HepG2 (cell line): Measurements from ENCODE around the gene GPR25. TPM values are rescaled to one million over a fixed set of nuclear protein-coding genes. Genes with fewer than 3 reads are reported as not detected.
A peak's percentile ranks its signal among the peaks of the same experiment; 100 is the strongest.

Source experiments
- ATAC-seq: fragments of 200-7000 bp; cut with Tn5 transposase; 3 replicates; pipeline ENCODE4 v1.9.1; 2020; ENCODE audit warnings: mild to moderate bottlenecking, moderate library complexity
- BruUV-seq: library from RNA; stranded (reverse); fragments of 400-500 nt; replicated peaks from 2 replicates; lab custom pipeline; 2021; lab: Mats Ljungman, UMichigan
- CTCF ChIA-PET: fragments of 300-600 bp; formaldehyde crosslinking; extraction: SDS; loops from one replicate; lab custom pipeline; 2021; ENCODE audit warnings: low total read pairs, inconsistent platforms, low intra/inter-chr PET ratio; lab: Yijun Ruan, JAX
- POLR2A ChIA-PET: fragments of 350-600 bp; sonication (Branson Sonifier 250); formaldehyde crosslinking; loops from one replicate; lab custom pipeline; 2020; ENCODE audit warnings: antibody characterized with exemption, inconsistent platforms; lab: Yijun Ruan, JAX
- DNase-seq: peaks from one replicate; pipeline ENCODE4 v3.0.0-alpha.2; 2015; ENCODE audit warnings: low spot score
- FAIRE-seq: peaks from 3 replicates; lab custom pipeline; 2011; peaks lifted over from hg19 to GRCh38; lab: Jason Lieb, UNC
- H2AFZ ChIP-seq: one replicate; pipeline ENCODE4 v1.6.1; 2011; ENCODE audit warnings: low read length, inconsistent platforms
- H3K27ac ChIP-seq: fragments of 300-600 bp; 3 replicates; pipeline ENCODE4 v1.8.0; 2011; ENCODE audit warnings: mixed run types, mild to moderate bottlenecking, mixed read lengths, low read length, inconsistent platforms; ENCODE audit not compliant: insufficient read depth; ENCODE audit errors: extremely low read length
- H3K27me3 ChIP-seq, 2 experiments: fragments of 200-600 bp in 1 of 2; 2 replicates in 1 of 2; 3 replicates in 1 of 2; pipeline versions ENCODE4 v1.6.0 to v1.8.0; 2011; ENCODE audit warnings: low read length in 2 of 2, mild to moderate bottlenecking in 2 of 2, moderate library complexity in 2 of 2, inconsistent platforms in 1 of 2; ENCODE audit not compliant: insufficient read depth in 2 of 2, control insufficient read depth in 1 of 2
- H3K36me3 ChIP-seq, 2 experiments: fragments of 200-600 bp in 1 of 2; replicated peaks in 1 of 2; 2 replicates in 1 of 2; 3 replicates in 1 of 2; pipeline versions ENCODE4 v1.5.1 to v1.8.0; 2011; ENCODE audit warnings: low read length in 2 of 2, inconsistent platforms in 1 of 2; ENCODE audit not compliant: insufficient read depth in 2 of 2, control insufficient read depth in 1 of 2
- H3K4me1 ChIP-seq: 2 replicates; pipeline ENCODE4 v1.5.1; 2012; ENCODE audit warnings: low read length, inconsistent platforms; ENCODE audit not compliant: insufficient read depth
- H3K4me2 ChIP-seq: 2 replicates; pipeline ENCODE4 v1.6.0; 2011; ENCODE audit warnings: low read depth, low read length, inconsistent platforms
- H3K4me3 ChIP-seq, 3 experiments: fragments of 200-600 bp in 1 of 3; sonication (generic), shearing (Covaris generic) in 1 of 3; replicated peaks in 1 of 3; 2 replicates each; pipeline ENCODE4 v1.5.1; 2011 to 2016; ENCODE audit warnings: low read length in 3 of 3, inconsistent platforms in 2 of 3, low read depth in 2 of 3, mild to moderate bottlenecking in 2 of 3, control low read depth in 1 of 3, mixed read lengths in 1 of 3; ENCODE audit not compliant: insufficient read depth in 1 of 3
- H3K79me2 ChIP-seq: one replicate; pipeline ENCODE4 v1.6.1; 2011; ENCODE audit warnings: low read length, inconsistent platforms; ENCODE audit not compliant: insufficient read depth
- H3K9ac ChIP-seq: 2 replicates; pipeline ENCODE4 v1.6.0; 2011; ENCODE audit warnings: mild to moderate bottlenecking, low read depth, low read length, inconsistent platforms; ENCODE audit not compliant: insufficient read depth
- H3K9me3 ChIP-seq: 2 replicates; pipeline ENCODE4 v1.5.1; 2012; ENCODE audit warnings: mild to moderate bottlenecking, low read length
- H4K20me1 ChIP-seq: 2 replicates; pipeline ENCODE4 v1.6.0; 2011; ENCODE audit warnings: inconsistent platforms, mild to moderate bottlenecking, low read length, moderate library complexity; ENCODE audit not compliant: insufficient read depth
- CC2D1A ChIP-seq: sonication (generic); formaldehyde crosslinking; IDR thresholded peaks from 2 replicates; pipeline ENCODE4 v1.8.1; 2023; ENCODE audit warnings: mild to moderate bottlenecking, missing genetic modification reagents
- NR2F6 ChIP-seq, 2 experiments: IDR thresholded peaks; 2 replicates each; pipeline ENCODE4 v1.6.1; 2016; ENCODE audit warnings: antibody characterized with exemption in 1 of 2, mild to moderate bottlenecking in 1 of 2
- NR3C1 ChIP-seq: sonication (generic); formaldehyde crosslinking; IDR thresholded peaks from 2 replicates; pipeline ENCODE4 v1.4.0; 2020; ENCODE audit warnings: missing genetic modification reagents
- ZNF883 ChIP-seq: sonication (generic); formaldehyde crosslinking; IDR thresholded peaks from 2 replicates; pipeline ENCODE4 v1.5.1; 2020; ENCODE audit warnings: mild to moderate bottlenecking, missing genetic modification reagents; ENCODE audit errors: not compliant biosample characterization
- ZXDC ChIP-seq: sonication (generic); formaldehyde crosslinking; IDR thresholded peaks from 2 replicates; pipeline ENCODE4 v1.5.0; 2020; ENCODE audit warnings: mild to moderate bottlenecking, missing genetic modification reagents
- WGBS: methylation state at CpG from one replicate; pipeline ENCODE4 v1.1.6; 2017; ENCODE audit warnings: low lambda C conversion rate; 5-methylcytosine and 5-hydroxymethylcytosine counted together
- in situ Hi-C: cut with HindIII; loops from 2 replicates; pipeline ENCODE4 v1.10.0; 2017; ENCODE audit warnings: low pct_unique_long_range_greater_than_20kb; ENCODE audit not compliant: extremely low pct_ligation_motif_present
- intact Hi-C: fragments of 100-400 bp; cut with micrococcal nuclease; formaldehyde crosslinking; loops from one replicate; pipeline ENCODE4 v1.10.0; 2022; ENCODE audit not compliant: unreplicated experiment
- polyA plus RNA-seq, 8 experiments: library from polyadenylated mRNA; depleted of rRNA in 3 of 8; stranded (reverse) in 7 of 8; unstranded in 1 of 8; fragments of >200 nt; fragmentation: Illumina TruSeq in 4 of 8; extraction: Trizol in 4 of 8; gene quantifications; 2 replicates each; pipeline versions ENCODE4 v1.2.1 to v1.2.3, GENCODE V29; 2011 to 2016; ENCODE audit warnings: low read depth in 4 of 8, missing spikeins in 1 of 8, mixed read lengths in 1 of 8; ENCODE audit not compliant: insufficient read depth in 1 of 8
- total RNA-seq, 5 experiments: library from RNA; depleted of rRNA; stranded (reverse); fragments of >200 nt; fragmentation: Illumina TruSeq; extraction: Trizol; gene quantifications; 2 replicates each; pipeline ENCODE4 v1.2.3, GENCODE V29; 2016; ENCODE audit warnings: low read depth in 1 of 5

The GPR25 gene
- total and polyA plus RNA-seq, 2 of the 13 experiments (the other 11 are each of a cell fraction or from before 2014, with no cell fraction given): not detected

- Histone ChIP-seq H3K4me3 (peak overlapping the region; percentile 45 to 63 (median 46)), H3K4me2 (peak overlapping the region; percentile 94), H2AFZ (no peak overlapping the region), H3K27me3 (no peaks in the 10 kb centered on the region), H3K27ac (no peak overlapping the region), H3K79me2 (peaks cover 1% of the 10 kb centered on the region), H3K4me1 (peaks cover 59% of the 10 kb centered on the region), H3K36me3 (no peaks in the 10 kb centered on the region), H3K9me3 (no peaks in the 10 kb centered on the region), H3K9ac (no peak overlapping the region), H4K20me1 (no peaks in the 10 kb centered on the region)
- CTCF ChIA-PET: no interaction called here
- DNase-seq (no peak), ATAC-seq (peak; percentile 14), FAIRE-seq (no peak)
- intact Hi-C loops: no loop called here
- no peak for TF ChIP-seq NR3C1 (CRISPR knock-in tag)
- TF ChIP-seq ZNF883: peak; percentile 22
- peak; percentile 18; the same call in 1 of the 2 replicates for TF ChIP-seq ZXDC (CRISPR knock-in tag)
- no peak for TF ChIP-seq NR2F6 (IDR thresholded peaks at IDR 0.05)
- TF ChIP-seq NR2F6 (CRISPR knock-in tag; IDR thresholded peaks at IDR 0.05): 0 out of 2 replicates have a peak, but pooled peaks have one; percentile 11
- TF ChIP-seq CC2D1A (CRISPR knock-in tag): 0 out of 2 replicates have a peak, but pooled peaks have one; percentile 31
- 1% methylated on average over 6 of the region's 9 CpGs for WGBS
- POLR2A ChIA-PET: interaction anchor here (0.8 to 2.9 kb wide), 10 partner anchors 8 to 218 kb away, joined by 3 to 40 read pairs (median 8); partner anchors contain the start of gene DDX59
- in situ Hi-C loops: no loop called here
- no TSS peak for BruUV-seq
These were observed 15.1 kb downstream of the GPR25 start for GRCh38 chr1:200887772-200888348.
